ENCODE data around the gene TBX6.
A peak's percentile ranks its signal among the peaks of the same experiment; 100 is the strongest.

Gene TBX6

GRCh38 chr16:30113031-30113710, 21.4 kb upstream of the TBX6 start, which contains the start of gene GDPD3:
Gene GDPD3, minus strand, starts transcription at chr16:30113537. Its CDS starts 59 bp downstream, at chr16:30113478.
- peak; percentile 30 for DNase-seq

DNA sequence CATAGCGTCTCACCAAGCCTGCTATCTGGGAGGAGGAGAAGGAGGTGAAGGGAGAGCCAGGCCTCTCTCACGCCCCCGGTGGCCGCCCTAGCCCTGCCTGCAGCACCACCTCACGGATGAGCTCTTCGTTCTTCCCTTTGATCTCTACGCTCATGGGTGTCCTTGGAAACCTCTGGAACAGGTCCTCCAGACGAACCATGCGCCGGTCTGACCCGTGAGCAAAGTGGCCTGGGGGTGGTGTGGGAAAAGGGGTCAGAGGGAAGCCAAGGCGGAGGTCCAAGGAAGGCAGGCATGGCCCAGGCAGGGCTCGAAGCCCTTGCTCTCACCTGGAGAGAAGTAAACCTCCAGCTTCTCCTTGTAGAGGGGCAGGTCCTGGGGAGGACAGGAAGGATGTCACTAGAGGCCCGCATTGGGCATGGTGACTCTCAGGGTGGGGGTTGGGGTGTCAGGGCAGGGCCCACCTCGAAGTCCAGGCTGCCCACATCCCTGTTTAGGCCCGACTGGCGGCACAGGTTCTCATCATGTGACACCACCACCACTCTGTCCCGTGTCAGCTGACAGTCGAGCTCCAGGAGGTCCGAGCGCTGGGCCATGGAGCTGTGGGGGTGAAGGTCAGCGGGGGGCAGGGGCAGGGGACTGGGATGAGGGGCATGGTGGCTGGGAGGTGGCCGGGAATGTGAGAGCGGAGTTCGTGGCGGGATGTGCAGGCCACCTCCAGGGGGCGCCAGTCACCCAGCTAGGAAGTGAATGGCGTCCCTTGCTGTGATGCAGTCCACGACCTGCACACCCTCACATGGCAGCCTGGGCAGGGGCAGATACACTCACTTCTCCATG, 20.7 kb upstream of the TBX6 start:
- DNase-seq = no peak

GRCh38 chr16:30110661-30111060, 18.9 kb upstream of the TBX6 start:
- no peak for DNase-seq

DNA sequence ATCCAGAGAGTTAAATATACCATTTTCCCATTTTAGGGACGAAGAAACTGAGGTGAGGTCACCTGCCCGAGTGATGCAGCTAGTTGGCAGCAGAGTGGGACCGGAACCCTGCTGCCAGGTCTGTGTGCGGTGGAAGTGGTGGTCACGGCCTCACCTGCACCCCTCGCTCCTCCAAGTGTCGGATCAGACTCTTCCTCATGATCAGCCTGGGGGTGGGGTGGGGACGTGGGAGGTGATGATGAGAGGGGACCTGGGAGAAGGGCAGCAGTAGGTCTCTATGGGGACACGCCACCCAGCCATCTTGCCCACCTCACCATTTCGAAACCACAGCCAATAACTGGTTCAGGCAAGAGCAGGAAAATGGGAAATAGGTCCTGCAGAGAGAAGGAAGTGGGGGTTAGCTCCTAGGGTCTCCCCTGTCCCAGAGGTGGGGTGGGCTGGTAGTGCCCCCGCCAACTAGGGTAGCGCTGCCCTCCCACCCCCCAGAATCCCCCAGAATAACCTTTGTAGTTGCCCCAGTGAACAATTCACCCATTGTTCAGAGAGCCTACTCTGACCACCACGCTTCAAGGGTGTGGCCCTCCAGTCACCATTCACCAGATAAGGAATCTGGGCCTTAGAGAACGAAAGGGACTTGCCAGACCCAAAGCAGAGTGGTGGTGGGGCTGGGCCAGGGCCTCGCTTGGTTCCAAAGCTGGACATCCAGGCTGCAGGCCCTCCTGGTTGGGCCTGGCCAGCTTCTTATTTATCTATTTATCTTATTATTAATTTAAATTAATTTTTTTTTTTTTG, 16.5 kb upstream of the TBX6 start:
- no peak for DNase-seq

DNA sequence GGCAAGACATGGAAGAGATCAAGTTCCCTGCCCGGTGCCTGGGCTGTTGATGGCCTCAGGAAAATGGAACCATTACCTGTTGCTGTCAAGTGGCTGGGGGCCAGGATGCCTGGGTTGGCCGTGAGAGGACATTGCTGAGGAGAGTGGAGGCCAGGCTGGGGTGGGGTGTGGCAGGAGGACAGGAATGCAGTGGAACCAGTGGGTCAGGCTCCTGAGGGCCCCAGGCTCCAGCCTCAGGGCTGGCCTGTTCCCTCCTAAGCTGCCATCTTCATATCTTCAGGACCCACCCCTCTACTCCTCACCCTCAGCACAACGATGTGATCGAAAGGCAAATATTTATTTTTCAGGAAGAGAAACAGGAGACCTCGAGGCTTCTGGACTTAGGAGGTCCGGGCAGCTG, 12.8 kb upstream of the TBX6 start:
- DNase-seq = no peak

- no peak for DNase-seq
Measured at GRCh38 chr16:30104090-30104489, 12.4 kb upstream of the TBX6 start.

GRCh38 chr16:30096862-30097563, 5.3 kb upstream of the TBX6 start:
- DNase-seq = no peak

- peak; percentile 78 for DNase-seq
Measured at GRCh38 chr16:30096105-30096861, 4.6 kb upstream of the TBX6 start, which contains the start of gene YPEL3. Gene YPEL3, minus strand, starts transcription at chr16:30096213. Its CDS starts 731 bp downstream, at chr16:30095482.

DNA sequence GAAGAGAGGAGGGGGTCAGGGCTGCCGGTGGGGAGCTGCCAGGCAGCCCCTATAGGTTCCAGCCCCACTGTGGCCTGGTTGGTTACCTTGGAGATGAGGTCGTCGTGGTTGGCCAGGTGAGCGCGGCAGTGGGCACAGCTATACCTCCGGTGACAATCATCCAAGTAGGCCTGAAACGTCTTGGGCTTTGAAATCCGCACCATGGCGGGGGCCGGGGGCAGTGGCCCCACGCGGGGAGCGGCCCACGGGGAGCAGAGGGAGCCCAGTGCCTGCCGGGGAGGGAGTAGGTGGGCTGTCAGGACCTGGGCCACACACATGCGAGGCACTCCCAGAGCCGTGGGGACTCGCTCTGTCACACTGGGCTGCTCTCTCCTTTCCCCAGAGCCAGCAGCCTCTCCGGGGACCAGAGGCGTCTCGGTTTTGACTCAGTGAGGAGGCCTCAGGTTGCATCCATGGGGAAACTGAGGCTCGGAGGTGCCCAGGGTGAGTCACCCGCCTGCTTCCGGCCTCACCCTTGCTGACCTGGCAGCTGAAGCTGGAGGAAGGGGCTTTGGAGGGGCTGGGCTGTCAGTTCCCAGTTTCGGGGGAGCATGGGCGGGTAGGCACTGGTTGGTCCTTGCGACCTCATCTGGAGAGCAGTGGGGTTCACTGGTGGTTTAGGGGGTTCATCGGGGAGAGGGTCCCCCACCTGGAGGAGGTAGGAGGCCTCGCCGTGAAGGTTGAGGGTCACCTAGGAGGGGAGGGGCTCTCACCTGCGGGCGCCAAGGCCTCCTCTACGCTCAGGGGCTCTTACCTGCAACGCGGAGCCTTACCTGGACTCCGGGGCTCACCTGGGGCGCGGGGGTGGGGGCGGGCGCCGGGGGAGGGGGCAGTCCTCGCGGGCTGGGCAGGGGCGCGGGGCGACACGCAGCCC, 3.7 kb upstream of the TBX6 start:
- DNase-seq = no peak

DNA sequence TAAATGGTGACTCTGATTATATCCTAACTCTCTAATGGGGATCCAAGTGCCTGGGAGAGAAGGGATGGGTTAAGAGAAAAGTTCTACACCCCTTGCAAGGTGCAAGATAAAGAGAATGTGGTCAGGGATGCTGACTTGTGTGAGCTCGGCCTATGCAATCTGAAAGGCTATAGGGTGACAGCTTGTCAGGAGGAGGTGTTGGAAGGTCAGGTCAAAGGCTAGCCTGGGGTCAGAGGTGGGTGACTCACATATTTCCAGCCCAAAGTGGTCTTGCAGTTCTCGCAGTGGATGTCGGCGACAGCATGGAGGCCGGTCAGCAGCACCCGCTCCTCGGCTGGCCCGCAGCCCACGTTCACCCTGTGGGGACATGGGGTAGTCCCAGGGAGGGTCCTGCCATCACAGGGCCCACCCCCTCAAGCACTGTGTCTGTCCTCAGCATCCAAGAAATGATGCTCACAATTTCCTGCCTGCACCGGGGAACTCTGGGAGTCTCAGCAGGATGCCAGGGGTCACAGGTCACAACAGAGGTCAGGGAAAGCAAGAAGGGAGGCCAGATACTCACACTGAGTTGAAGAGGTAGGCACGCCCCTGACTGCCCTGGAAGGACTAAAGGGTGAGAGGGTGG, 2.9 kb upstream of the TBX6 start:
- DNase-seq = no peak

- no peak for DNase-seq
Measured at GRCh38 chr16:30092373-30093010, 768 bp upstream of the TBX6 start.

DNA sequence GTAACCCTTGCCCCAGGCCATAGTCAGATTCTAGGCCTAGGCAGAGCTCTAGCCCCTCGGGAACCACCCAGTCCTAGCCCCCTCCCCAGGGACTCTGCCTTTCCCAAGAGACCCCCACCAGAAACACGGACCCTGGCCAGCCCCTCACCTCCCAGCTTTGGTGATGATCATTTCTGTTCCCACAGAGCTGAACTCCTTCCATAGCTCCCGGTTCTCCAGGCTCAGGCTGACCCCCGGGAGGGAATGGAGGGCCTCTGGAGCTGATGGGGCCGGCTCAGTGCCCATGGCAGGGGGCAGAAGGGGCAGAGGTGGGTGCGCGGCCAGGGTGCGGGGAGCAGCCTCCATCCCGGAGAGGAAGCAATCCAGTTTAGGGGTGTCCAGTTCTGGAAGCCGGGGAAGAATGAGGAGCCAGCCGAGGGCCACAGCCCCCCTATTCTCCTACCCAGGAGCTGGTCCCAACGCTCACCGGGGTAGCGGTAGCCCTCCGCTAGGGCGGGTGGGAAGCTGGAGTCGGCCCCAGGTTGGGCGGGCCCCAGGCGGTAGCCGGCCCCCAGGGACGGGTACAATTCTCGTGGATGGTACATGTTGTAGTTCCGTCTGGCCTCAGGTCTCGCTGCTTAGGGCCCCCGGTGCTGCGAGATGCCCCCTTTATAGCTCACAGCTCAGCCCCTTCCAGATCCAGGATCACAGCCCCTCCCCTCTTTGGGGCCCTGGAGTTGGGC, 953 bp downstream of the TBX6 start:
- no peak for DNase-seq

DNA sequence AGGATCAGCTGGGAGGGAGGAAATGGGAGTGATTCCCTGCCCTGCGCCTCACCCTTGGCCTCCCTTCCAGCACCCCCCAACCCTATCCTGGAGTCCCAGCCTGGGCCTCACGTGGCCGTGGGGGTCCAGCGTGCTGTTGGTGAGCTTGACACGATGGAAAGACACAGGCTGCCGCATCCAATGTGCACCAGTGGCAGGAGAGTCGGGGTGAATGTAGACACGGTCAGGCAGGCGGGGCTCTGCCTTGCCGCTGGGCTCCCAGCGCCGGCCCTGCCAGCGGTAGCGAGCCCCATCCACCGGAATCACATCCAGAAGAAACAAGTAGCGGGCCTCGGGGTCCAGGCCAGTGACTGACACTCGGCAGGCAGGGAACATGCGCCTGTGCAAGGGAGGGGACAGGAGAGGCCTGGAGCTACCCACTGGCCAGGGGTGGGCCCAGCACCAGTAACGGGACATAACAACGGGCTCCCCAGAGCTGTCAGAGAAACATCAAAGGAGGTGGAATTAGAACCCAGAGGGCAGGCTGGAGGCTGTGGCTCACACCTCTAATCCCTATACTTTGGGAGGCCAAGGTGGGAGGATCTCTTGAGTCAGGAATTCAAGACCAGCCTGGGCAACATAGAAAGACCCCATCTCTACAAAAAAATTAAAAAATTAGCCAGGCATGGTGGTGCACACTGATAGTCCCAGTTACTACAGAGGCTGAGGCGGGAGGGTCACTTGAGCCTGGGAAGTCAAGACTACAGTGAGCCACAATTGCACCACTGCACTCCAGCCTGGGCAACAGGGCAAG, 2.7 kb downstream of the TBX6 start:
- no peak for DNase-seq

DNA sequence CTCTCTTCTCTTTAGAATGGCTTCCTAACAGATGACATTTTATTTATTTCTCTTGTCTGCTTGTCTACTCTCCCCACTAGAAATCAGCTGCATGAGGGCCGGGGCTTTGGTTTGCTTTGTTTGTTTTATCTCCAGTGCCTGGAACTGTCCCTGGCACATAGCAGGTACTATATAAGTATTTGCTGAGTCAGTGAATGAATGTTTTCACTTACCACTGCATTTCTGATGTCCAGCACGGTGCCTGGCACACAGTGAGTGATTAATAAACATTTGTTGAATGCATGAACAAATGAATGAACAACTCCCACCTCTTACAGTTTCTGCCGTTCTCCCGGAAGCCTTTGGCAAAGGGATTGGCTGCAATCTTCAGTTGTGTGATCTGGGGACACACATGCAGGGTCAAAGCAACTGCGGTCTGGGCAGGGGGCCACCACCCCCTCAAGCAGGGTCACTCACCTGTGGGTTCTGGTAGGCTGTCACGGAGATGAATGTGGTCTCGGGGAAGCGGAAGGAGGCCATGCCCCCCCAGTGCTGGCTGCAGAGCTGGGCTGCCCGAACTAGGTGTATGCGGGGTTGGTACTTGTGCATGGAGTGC, 3.4 kb downstream of the TBX6 start:
- DNase-seq = no peak

DNA sequence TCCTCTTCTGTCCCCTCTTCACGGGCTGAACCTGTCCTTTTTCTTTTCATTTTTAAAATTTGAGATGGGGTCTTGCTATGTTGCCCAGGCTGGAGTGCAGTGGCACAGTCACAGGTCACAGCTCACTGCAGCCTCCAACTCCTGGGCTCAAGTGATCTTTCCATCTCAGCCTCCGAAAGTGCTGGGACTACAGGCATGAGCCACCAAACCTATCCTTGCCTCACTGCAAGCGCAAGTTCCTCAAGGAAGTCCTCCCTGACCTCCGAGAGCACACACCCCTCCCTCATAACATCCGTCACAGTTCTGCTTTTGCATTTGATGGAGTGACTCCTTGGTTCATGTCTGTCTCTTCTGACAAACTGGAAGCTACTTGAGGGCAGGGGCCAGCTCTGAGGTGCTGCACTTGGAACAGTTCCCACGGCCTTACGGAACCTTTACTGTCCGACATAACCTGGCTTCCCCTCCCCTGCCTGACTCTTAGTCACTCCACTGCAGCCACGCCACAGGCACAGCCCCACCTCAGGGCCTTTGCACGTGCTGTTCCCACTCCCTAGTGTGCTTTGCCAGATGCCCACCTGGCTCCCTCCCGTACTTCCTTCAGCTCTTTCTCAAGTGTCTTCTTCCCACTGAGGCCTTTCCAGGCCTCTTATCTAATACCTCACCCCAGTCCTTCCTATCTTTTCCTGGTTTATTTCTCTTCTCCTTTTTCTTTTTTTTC, 4.4 kb downstream of the TBX6 start:
- DNase-seq = no peak

DNA sequence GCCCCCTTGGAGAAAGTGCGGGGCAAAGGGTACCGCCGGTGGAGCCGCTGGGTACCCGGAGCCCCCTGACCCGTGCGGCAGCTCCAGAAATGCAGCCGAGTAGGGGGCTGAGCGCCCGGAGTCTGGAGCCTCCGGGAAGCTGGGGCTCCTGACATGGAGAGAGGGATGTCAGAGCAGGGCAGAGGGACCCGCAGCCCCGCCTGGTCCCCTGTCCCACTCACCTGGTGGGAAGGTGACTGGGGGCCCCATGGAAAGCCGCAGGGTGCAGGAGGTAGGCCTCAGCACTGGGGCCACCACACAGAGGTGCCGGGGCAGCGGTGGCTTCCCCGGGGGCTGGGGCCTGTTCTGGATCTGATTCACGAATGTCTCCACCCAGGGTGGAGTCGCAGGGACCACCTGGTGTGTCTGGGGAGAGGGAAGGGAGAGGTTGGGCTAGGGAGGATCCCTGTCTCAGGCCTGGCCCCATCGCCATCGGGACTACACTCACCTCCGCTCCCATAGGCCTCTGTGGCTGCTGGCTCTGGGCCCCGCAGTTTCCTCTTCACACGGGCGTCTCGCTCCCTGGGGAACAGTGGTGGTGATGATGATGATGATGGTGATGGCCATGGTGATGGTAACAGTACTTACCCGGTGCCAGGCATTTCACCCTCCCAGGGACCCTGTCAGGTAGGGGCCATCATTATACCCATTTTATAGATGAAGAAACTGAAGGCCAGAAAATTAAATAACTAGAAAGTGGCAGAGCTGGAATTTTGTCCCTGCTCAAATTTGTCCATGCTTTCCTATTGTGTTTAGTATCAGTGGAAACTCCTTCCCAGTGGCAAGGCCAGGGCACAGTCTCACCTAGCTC, 5.2 kb downstream of the TBX6 start:
- no peak for DNase-seq

Measured in NCI-H226 (cell line).